ENCODE measurements around the gene HYCC2.

The HYCC2 gene

GRCh38 chr2:201084863-201085262 lies 13.4 kb upstream of the HYCC2 start (continued):
- no peak for TF ChIP-seq ZNF565 (CRISPR knock-in tag; conservative IDR thresholded peaks at IDR 0.05; ENCODE audit: low read depth)

GRCh38 chr2:201074996-201075395 lies 3.5 kb upstream of the HYCC2 start:
- no peak for ATAC-seq
- TF ChIP-seq TCF4 (CRISPR knock-in tag; IDR thresholded peaks at IDR 0.05; ENCODE audit: borderline replicate concordance) (no peak), CSDC2 (CRISPR knock-in tag; IDR thresholded peaks at IDR 0.05) (no peak), ZFP30 (CRISPR knock-in tag; IDR thresholded peaks at IDR 0.05) (no peak), ZNF565 (CRISPR knock-in tag; conservative IDR thresholded peaks at IDR 0.05; ENCODE audit: low read depth) (no peak), OSR1 (CRISPR knock-in tag; IDR thresholded peaks at IDR 0.05) (no peak), BACH2 (CRISPR knock-in tag; IDR thresholded peaks at IDR 0.05; ENCODE audit: borderline replicate concordance) (no peak), ZNF70 (CRISPR knock-in tag; IDR thresholded peaks at IDR 0.05) (no peak), ZNF8 (CRISPR knock-in tag; IDR thresholded peaks at IDR 0.05) (no peak)
- TF ChIP-seq, protein P1, sequence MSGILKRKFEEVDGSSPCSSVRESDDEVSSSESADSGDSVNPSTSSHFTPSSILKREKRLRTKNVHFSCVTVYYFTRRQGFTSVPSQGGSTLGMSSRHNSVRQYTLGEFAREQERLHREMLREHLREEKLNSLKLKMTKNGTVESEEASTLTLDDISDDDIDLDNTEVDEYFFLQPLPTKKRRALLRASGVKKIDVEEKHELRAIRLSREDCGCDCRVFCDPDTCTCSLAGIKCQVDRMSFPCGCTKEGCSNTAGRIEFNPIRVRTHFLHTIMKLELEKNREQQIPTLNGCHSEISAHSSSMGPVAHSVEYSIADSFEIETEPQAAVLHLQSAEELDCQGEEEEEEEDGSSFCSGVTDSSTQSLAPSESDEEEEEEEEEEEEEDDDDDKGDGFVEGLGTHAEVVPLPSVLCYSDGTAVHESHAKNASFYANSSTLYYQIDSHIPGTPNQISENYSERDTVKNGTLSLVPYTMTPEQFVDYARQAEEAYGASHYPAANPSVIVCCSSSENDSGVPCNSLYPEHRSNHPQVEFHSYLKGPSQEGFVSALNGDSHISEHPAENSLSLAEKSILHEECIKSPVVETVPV (CRISPR knock-in tag; IDR thresholded peaks at IDR 0.05) = no peak
- TF ChIP-seq, protein P2, sequence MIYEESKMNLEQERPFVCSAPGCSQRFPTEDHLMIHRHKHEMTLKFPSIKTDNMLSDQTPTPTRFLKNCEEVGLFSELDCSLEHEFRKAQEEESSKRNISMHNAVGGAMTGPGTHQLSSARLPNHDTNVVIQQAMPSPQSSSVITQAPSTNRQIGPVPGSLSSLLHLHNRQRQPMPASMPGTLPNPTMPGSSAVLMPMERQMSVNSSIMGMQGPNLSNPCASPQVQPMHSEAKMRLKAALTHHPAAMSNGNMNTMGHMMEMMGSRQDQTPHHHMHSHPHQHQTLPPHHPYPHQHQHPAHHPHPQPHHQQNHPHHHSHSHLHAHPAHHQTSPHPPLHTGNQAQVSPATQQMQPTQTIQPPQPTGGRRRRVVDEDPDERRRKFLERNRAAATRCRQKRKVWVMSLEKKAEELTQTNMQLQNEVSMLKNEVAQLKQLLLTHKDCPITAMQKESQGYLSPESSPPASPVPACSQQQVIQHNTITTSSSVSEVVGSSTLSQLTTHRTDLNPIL (CRISPR knock-in tag; IDR thresholded peaks at IDR 0.05; ENCODE audit: low read depth) = no peak

DNA sequence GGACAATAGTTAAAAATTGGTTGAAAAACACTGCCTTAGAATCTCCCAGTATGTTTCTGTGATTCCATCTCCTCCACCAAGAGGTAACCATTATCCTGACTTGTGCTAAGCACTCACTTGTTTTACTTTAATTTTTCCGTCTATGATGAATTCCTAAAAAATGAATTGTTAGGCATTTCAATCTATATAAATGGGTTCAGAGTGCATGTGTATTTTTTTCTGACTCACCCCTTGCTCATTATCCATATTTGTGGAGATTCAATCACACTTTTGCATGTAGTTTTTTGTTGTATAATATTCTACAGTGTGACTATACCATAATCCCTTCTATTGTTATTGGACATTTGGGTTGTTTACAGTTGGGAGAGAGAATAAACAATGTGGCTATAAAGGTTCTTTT lies 1.6 kb upstream of the HYCC2 start:
- no peak for ATAC-seq
- TF ChIP-seq BACH2 (CRISPR knock-in tag; IDR thresholded peaks at IDR 0.05; ENCODE audit: borderline replicate concordance) = no peak
- TF ChIP-seq, protein P1 (CRISPR knock-in tag; IDR thresholded peaks at IDR 0.05) = no peak
- no peak for TF ChIP-seq ZC3H10 (CRISPR knock-in tag; IDR thresholded peaks at IDR 0.05)
- no peak for TF ChIP-seq ESRRG (CRISPR knock-in tag; IDR thresholded peaks at IDR 0.05)
- TF ChIP-seq ARNTL (CRISPR knock-in tag; IDR thresholded peaks at IDR 0.05; ENCODE audit: borderline replicate concordance, low read depth) = no peak
- TF ChIP-seq TOX (CRISPR knock-in tag; IDR thresholded peaks at IDR 0.05; ENCODE audit: borderline replicate concordance) = no peak
- TF ChIP-seq, protein P2 (CRISPR knock-in tag; IDR thresholded peaks at IDR 0.05; ENCODE audit: low read depth) = no peak
- TF ChIP-seq PATZ1 (CRISPR knock-in tag; IDR thresholded peaks at IDR 0.05; ENCODE audit: borderline replicate concordance) = no peak
- no peak for TF ChIP-seq GLIS3 (CRISPR knock-in tag; IDR thresholded peaks at IDR 0.05)

GRCh38 chr2:201072201-201072530 lies 695 bp upstream of the HYCC2 start:
- ATAC-seq = peak; percentile 47
- TF ChIP-seq GLIS3 (CRISPR knock-in tag; IDR thresholded peaks at IDR 0.05) = no peak
- TF ChIP-seq TCF4 (CRISPR knock-in tag; IDR thresholded peaks at IDR 0.05; ENCODE audit: borderline replicate concordance) = no peak
- no peak for TF ChIP-seq TOX (CRISPR knock-in tag; IDR thresholded peaks at IDR 0.05; ENCODE audit: borderline replicate concordance)
- TF ChIP-seq BACH2 (CRISPR knock-in tag; IDR thresholded peaks at IDR 0.05; ENCODE audit: borderline replicate concordance) = no peak
- no peak for TF ChIP-seq RARB (CRISPR knock-in tag; IDR thresholded peaks at IDR 0.05)
- TF ChIP-seq, protein P1 (CRISPR knock-in tag; IDR thresholded peaks at IDR 0.05) = no peak
- TF ChIP-seq, protein P2 (CRISPR knock-in tag; IDR thresholded peaks at IDR 0.05; ENCODE audit: low read depth) = no peak
- TF ChIP-seq PPARA (CRISPR knock-in tag; IDR thresholded peaks at IDR 0.05; ENCODE audit: borderline replicate concordance) = no peak
- TF ChIP-seq ZC3H10 (CRISPR knock-in tag; IDR thresholded peaks at IDR 0.05) = no peak
- TF ChIP-seq ZNF8 (CRISPR knock-in tag; IDR thresholded peaks at IDR 0.05) = no peak
- TF ChIP-seq SNAI2 (CRISPR knock-in tag; IDR thresholded peaks at IDR 0.05) = no peak
- TF ChIP-seq ZNF565 (CRISPR knock-in tag; conservative IDR thresholded peaks at IDR 0.05; ENCODE audit: low read depth) = no peak
- TF ChIP-seq ZNF70 (CRISPR knock-in tag; IDR thresholded peaks at IDR 0.05) = no peak
